ENCODE measurements around the gene HIP1.
A peak's percentile ranks its signal among the peaks of the same experiment; 100 is the strongest.
"Not testable (repeated sequence)": the region's sequence is repeated elsewhere in the genome, so short reads cannot be mapped to it uniquely, and the experiment has no call there.

HIP1 gene

GRCh38 chr7:75639071-75639885 is 99.5 kb downstream of the HIP1 start:
- DNase-seq: peak; percentile 40

- no peak for DNase-seq
These were observed 100.1 kb downstream of the HIP1 start for GRCh38 chr7:75638594-75639070.

- DNase-seq: no peak
These were observed 100.7 kb downstream of the HIP1 start for GRCh38 chr7:75637854-75638593.

- DNase-seq: no peak
These were observed 103.7 kb downstream of the HIP1 start for GRCh38 chr7:75635036-75635435.

- DNase-seq: not testable (repeated sequence)
These were observed 106.2 kb downstream of the HIP1 start for GRCh38 chr7:75632587-75632986.

- no peak for DNase-seq
These were observed 107.0 kb downstream of the HIP1 start for GRCh38 chr7:75631711-75632110.

GRCh38 chr7:75630549-75630948 is 108.2 kb downstream of the HIP1 start:
- no peak for DNase-seq

- DNase-seq: no peak
These were observed 109.7 kb downstream of the HIP1 start for GRCh38 chr7:75629044-75629443.

GRCh38 chr7:75628055-75628454 is 110.7 kb downstream of the HIP1 start:
- no peak for DNase-seq

- no peak for DNase-seq
These were observed 111.8 kb downstream of the HIP1 start for GRCh38 chr7:75626954-75627353.

GRCh38 chr7:75625868-75626267 is 112.9 kb downstream of the HIP1 start:
- DNase-seq: no peak

- no peak for DNase-seq
These were observed 114.5 kb downstream of the HIP1 start for GRCh38 chr7:75624134-75624832.

- DNase-seq: no peak
These were observed 115.2 kb downstream of the HIP1 start for GRCh38 chr7:75623390-75624133.

GRCh38 chr7:75621124-75621523 is 117.6 kb downstream of the HIP1 start:
- no peak for DNase-seq

- DNase-seq: no peak
These were observed 119.1 kb downstream of the HIP1 start for GRCh38 chr7:75619636-75620035.

- DNase-seq: peak; percentile 48
These were observed 121.0 kb downstream of the HIP1 start for GRCh38 chr7:75617634-75618234.

- DNase-seq: no peak
These were observed 122.1 kb downstream of the HIP1 start for GRCh38 chr7:75616421-75617167.

- DNase-seq: no peak
These were observed 124.3 kb downstream of the HIP1 start for GRCh38 chr7:75614401-75614800.

GRCh38 chr7:75613351-75613750 is 125.4 kb downstream of the HIP1 start:
- DNase-seq: no peak

GRCh38 chr7:75611557-75612178 is 127.1 kb downstream of the HIP1 start:
- DNase-seq: no peak

GRCh38 chr7:75609416-75609815 is 129.3 kb downstream of the HIP1 start:
- DNase-seq: not testable (repeated sequence)

Data from activated CD4-positive, alpha-beta T cell treated with anti-CD3 and anti-CD28 coated beads for 48 hours (primary cell).